ENCODE measurements around the gene SKI. TPM values are rescaled to one million over a fixed set of nuclear protein-coding genes. Genes with fewer than 3 reads are reported as not detected.
"Not testable (repeated sequence)": the region's sequence is repeated elsewhere in the genome, so short reads cannot be mapped to it uniquely, and the experiment has no call there.

Gene SKI
- total RNA-seq, 1 donor from 2014 or later = 13.5 TPM

DNA sequence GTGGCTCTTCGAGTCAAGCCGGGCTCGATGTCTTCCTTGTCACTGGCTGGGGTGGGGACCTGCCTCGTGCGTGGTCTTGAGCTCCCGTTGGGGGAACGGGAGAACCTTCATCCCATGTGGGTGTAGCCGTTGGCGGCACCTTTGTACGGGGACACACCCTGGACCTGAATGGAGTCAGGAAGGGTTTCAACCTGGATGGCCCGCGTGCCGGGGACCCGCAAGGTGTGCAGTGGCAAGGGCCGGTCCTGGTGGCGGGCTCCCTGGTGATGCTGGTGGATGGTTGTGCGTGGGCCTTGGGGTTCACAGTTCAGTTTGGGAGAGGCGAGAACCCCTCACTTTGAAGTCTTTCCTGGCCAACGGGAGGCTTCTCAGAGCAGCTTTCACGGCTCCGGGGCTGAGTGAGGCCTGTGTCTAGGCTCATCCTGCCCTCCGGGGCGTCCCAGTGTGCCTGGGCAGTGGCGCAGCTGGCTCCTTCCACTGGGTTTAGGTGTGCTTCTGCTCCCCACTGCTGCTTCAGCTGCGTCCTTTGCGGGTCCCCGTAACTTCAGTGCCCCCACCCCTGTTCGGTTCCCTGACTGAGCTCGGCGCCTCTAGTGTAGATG, 11.4 kb downstream of the SKI start:
- no peak overlapping the region for H3K4me3 ChIP-seq (ENCODE audit: low read depth, low read length)
- TF ChIP-seq, protein P1, sequence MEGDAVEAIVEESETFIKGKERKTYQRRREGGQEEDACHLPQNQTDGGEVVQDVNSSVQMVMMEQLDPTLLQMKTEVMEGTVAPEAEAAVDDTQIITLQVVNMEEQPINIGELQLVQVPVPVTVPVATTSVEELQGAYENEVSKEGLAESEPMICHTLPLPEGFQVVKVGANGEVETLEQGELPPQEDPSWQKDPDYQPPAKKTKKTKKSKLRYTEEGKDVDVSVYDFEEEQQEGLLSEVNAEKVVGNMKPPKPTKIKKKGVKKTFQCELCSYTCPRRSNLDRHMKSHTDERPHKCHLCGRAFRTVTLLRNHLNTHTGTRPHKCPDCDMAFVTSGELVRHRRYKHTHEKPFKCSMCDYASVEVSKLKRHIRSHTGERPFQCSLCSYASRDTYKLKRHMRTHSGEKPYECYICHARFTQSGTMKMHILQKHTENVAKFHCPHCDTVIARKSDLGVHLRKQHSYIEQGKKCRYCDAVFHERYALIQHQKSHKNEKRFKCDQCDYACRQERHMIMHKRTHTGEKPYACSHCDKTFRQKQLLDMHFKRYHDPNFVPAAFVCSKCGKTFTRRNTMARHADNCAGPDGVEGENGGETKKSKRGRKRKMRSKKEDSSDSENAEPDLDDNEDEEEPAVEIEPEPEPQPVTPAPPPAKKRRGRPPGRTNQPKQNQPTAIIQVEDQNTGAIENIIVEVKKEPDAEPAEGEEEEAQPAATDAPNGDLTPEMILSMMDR (conservative IDR thresholded peaks at IDR 0.05; ENCODE audit: low read depth, low read length) = no peak
- DNase-seq (ENCODE audit: low read depth) = no peak

DNA sequence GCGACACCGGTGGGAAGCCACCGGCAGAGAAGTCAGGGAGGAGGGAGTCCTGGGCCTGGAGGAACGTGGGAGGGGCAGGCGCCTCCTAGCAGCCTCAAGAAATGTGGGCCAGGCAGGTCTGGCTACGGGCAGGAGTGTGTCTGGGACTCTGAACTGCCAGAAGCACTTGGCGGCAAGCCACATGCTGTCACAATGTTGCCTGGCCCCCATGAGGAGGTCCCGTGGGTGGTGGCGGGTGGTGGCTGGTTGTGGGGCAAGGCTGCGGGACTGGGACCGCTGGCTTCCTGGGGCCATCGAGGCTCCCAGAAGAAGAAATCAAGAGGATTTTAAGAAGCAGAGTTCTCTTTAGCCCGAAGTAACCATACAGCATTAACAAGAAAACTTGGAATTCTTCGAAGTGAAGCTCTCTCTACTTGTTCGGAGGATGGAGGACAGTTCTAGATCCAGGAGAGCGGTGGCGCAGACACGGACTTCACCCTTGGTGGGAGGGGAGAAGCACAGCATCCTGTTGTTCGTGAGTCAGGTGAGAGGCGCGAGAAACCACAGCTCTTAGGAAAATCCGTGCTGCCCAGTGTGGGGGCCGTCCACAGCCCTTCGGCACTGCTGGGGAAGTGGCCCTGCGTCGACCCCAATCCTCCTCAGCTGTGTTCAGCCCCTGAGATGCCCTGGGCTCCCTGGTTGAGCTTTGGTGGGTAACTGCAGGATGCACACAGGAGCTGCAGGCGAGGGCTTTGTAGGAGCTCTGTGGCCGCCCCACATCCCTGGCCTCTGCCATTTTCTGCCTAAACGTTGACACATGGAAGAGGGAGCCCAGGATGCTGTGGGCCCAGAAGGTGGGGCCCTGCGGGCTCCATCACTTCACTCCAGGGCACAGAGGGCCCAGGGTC, 12.4 kb downstream of the SKI start:
- no peak for DNase-seq (ENCODE audit: low read depth)

DNA sequence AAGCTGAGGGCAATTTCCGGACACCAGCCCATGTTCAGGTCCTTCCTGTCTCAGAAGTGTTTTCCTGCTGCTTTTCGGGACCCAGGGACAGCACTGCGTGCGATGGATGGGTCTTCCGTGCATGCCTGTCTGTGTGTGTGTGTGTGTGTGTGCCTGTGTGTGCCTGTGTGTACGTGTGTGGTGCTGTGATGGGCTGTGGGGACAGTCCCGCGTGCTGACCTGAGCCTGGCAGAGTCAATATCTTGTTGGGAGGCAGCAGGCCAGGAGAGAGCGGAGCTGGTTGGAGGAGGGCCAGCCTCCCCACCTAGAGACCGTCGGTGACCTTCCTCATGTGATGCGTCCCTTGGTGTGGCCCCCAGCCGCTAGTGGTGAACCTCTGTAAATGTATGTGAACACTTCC, 13.7 kb downstream of the SKI start:
- DNase-seq (ENCODE audit: low read depth) = no peak
- TF ChIP-seq, protein P1 (conservative IDR thresholded peaks at IDR 0.05; ENCODE audit: low read depth, low read length) = no peak
- no peak overlapping the region for H3K4me3 ChIP-seq (ENCODE audit: low read depth, low read length)

More for the DNA sequence above, 12.4 kb downstream of the SKI start:
- TF ChIP-seq, protein P1 (conservative IDR thresholded peaks at IDR 0.05; ENCODE audit: low read depth, low read length) = no peak
- H3K4me3 ChIP-seq (ENCODE audit: low read depth, low read length) = no peak overlapping the region

DNA sequence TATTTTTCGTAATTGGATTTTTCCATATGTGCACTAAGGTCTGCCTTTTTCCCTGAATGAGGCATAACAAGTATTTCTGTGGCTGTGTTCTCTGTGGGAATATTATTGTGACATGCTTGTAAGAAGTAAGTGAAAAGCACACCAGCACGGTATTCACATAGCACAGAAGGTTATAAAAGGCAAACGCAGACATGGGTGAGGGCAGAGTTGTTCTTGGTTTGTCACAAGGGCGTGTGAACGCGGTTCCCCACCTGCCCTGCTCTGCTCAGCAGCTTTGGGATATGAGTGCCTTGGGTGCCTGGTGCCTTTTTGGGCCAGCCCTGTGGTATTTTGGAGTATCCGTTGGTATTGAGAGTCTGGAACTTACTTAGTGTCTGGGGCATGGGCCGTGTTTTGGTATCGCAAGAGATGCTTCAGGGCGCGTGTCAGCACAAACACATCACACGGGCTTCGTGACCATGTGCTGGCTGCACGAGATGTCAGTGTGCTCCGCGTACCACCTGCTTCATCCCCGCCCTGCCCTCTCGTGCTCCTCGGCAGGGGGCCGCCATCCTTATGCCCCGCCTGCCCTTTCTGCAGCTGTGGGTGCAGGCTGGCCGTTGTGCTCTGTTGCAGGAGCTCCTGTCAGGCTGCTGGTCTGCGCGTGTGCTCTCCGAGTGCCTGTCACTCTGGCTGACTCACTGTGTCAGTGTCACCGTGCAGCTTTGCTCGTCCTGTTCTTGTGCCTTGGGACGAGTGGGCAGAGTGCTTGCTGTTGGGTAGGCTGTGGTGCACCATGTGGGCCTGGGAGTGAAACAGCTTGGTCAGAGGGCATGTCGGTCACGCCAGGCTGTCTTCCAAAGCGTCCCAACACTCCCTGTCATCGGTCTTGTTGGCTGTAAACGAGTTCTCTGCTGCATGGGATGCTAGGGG, 15.0 kb downstream of the SKI start:
- H3K4me3 ChIP-seq (ENCODE audit: low read depth, low read length) = no peak overlapping the region
- TF ChIP-seq, protein P1 (conservative IDR thresholded peaks at IDR 0.05; ENCODE audit: low read depth, low read length) = no peak
- no peak for DNase-seq (ENCODE audit: low read depth)

DNA sequence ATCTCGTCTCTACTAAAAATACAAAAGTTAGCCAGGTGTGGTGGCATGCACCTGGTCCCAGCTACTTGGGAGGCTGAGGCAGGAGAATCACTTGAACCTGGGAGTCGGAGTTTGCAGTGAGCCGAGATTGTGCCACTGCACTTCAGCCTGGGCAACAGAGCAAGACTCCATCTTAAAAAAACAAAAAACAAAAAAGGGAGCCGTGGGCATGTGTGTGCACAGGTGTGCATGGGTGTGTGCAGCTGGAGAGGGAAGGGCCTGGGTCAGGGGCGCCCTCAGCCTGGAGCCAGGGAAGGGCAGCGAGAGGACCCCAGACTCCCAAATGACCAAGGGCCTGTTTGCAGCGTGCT, 18.9 kb downstream of the SKI start:
- not testable (repeated sequence) for DNase-seq (ENCODE audit: low read depth); H3K4me3 ChIP-seq (ENCODE audit: low read depth, low read length)

DNA sequence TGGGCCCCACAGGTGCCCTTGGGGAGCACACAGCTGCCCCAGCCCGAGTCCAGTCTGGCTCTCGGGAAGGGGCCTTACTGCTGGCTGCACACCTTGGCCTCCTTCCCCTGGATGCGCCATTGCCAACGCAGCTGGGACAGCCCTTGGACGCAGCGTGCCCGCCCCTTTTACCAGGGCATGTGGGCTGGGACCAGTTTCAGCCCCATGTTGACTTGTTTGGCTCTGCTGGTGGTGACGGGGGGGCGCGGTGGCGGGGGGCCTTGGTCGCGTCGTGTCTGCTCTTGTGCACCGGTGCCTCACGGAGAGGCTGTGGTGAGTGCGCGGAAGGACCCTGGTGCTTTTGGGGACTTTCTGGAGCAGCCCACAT, 19.6 kb downstream of the SKI start:
- TF ChIP-seq, protein P1 (conservative IDR thresholded peaks at IDR 0.05; ENCODE audit: low read depth, low read length) = no peak
- H3K4me3 ChIP-seq (ENCODE audit: low read depth, low read length) = no peak overlapping the region
- DNase-seq (ENCODE audit: low read depth) = no peak

All from epithelial cell of proximal tubule (primary cell).